Adrenal gland (tissue), 5 donors: ENCODE measurements around the gene SYNE2.

Experiments used
- POLR2A ChIP-seq, 2 donors: fragments of 450-650 bp; IDR thresholded peaks; one replicate each; pipeline ENCODE4 v1.6.1; 2017; ENCODE audit warnings: antibody characterized with exemption in 2 of 2, mild to moderate bottlenecking in 2 of 2, moderate library complexity in 1 of 2
- TF ChIP-seq, protein P1 (sequence below), 6 experiments: fragments of 450-650 bp in 4 of 6; fragments of 200-600 bp in 2 of 6; sonication (generic) in 1 of 6; IDR thresholded peaks; 1 replicate in 5 of 6; 2 replicates in 1 of 6; pipeline versions ENCODE4 v1.5.1 to v1.8.0; 2016 to 2021; ENCODE audit warnings: antibody characterized with exemption in 6 of 6, mild to moderate bottlenecking in 2 of 6, moderate library complexity in 1 of 6
- donor health status: DM: no; HTN: no; CAD: no.

DNA sequence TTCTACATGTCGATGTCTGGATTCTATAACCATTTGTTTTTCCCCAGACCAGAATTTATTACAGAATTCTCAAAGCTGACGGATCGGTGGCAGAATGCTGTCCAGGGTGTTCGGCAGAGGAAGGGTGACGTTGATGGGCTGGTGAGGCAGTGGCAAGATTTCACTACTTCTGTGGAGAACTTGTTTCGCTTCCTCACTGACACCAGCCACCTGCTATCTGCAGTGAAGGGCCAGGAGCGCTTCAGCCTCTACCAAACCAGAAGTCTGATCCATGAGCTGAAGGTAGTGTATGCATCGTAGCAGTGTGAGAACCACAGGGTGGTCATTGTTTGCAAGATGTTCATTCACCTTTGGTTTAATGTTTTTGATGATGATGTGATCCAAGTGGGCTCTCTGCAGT, 317.4 kb downstream of the SYNE2 start:
- TF ChIP-seq, protein P1, sequence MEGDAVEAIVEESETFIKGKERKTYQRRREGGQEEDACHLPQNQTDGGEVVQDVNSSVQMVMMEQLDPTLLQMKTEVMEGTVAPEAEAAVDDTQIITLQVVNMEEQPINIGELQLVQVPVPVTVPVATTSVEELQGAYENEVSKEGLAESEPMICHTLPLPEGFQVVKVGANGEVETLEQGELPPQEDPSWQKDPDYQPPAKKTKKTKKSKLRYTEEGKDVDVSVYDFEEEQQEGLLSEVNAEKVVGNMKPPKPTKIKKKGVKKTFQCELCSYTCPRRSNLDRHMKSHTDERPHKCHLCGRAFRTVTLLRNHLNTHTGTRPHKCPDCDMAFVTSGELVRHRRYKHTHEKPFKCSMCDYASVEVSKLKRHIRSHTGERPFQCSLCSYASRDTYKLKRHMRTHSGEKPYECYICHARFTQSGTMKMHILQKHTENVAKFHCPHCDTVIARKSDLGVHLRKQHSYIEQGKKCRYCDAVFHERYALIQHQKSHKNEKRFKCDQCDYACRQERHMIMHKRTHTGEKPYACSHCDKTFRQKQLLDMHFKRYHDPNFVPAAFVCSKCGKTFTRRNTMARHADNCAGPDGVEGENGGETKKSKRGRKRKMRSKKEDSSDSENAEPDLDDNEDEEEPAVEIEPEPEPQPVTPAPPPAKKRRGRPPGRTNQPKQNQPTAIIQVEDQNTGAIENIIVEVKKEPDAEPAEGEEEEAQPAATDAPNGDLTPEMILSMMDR (IDR thresholded peaks at IDR 0.05), result no peak
- no peak for TF ChIP-seq POLR2A (IDR thresholded peaks at IDR 0.05)
